H1 (cell line): ENCODE measurements around the gene ATG2B. TPM values are rescaled to one million over a fixed set of nuclear protein-coding genes. Genes with fewer than 3 reads are reported as not detected.

ENCODE experiments used
- CTCF ChIA-PET: fragments of 300-600 bp; sonication (Branson Sonifier 250); formaldehyde crosslinking; loops from one replicate; lab custom pipeline; 2021; ENCODE audit not compliant: partially characterized antibody; lab: Charles Lee
- POLR2A ChIA-PET: fragments of 300-600 bp; sonication (Branson Sonifier 250); formaldehyde crosslinking; loops from one replicate; lab custom pipeline; 2021; ENCODE audit warnings: inconsistent platforms; ENCODE audit not compliant: partially characterized antibody; lab: Charles Lee
- DNase-seq, 2 experiments: peaks; one replicate each; pipeline versions ENCODE4 v3.0.0 to v3.0.0-alpha.2; 2010 to 2022; ENCODE audit warnings: low spot score in 2 of 2, low read depth in 1 of 2, mixed read lengths in 1 of 2
- FAIRE-seq: peaks from 2 replicates; lab custom pipeline; 2011; peaks lifted over from hg19 to GRCh38; lab: Jason Lieb, UNC
- H2AFZ ChIP-seq: 2 replicates; pipeline ENCODE4 v1.8.1; 2012; ENCODE audit warnings: low read length, inconsistent platforms
- H2AK5ac ChIP-seq: 2 replicates; pipeline ENCODE4 v1.6.1; 2013; ENCODE audit warnings: low read depth, low read length
- H2BK120ac ChIP-seq: replicated peaks from 2 replicates; pipeline ENCODE3; 2013; ENCODE audit warnings: low read depth, low read length, inconsistent platforms
- H2BK12ac ChIP-seq: 2 replicates; pipeline ENCODE4 v1.6.1; 2013; ENCODE audit warnings: low read depth, low read length
- H2BK15ac ChIP-seq: 2 replicates; pipeline ENCODE4 v1.6.1; 2013; ENCODE audit warnings: low read length
- H2BK20ac ChIP-seq: 2 replicates; pipeline ENCODE4 v1.6.1; 2013; ENCODE audit warnings: low read length
- H2BK5ac ChIP-seq: 2 replicates; pipeline ENCODE4 v1.6.1; 2013; ENCODE audit warnings: low read depth, low read length
- H3K14ac ChIP-seq: 2 replicates; pipeline ENCODE4 v1.6.1; 2013; ENCODE audit warnings: inconsistent platforms; ENCODE audit not compliant: insufficient read length
- H3K18ac ChIP-seq: 2 replicates; pipeline ENCODE4 v1.6.1; 2013; ENCODE audit warnings: low read length; ENCODE audit errors: extremely low read depth
- H3K23ac ChIP-seq: 2 replicates; pipeline ENCODE4 v1.6.1; 2013; ENCODE audit warnings: inconsistent platforms; ENCODE audit not compliant: insufficient read length
- H3K23me2 ChIP-seq: 2 replicates; pipeline ENCODE4 v1.6.1; 2013; ENCODE audit warnings: low read depth, low read length
- H3K27ac ChIP-seq: 2 replicates; pipeline ENCODE4 v1.6.1; 2011; ENCODE audit warnings: low read depth, low read length, inconsistent platforms
- H3K27me3 ChIP-seq, 4 experiments: replicated peaks in 1 of 4; 1 replicate in 1 of 4; 2 replicates in 3 of 4; pipeline versions ENCODE4 v1.6.1 to v1.8.1; 2011 to 2013; ENCODE audit warnings: low read length in 3 of 4, mild to moderate bottlenecking in 3 of 4, inconsistent platforms in 2 of 4, mixed read lengths in 2 of 4, moderate library complexity in 1 of 4; ENCODE audit not compliant: control insufficient read depth in 3 of 4, insufficient read depth in 3 of 4; ENCODE audit errors: extremely low read depth in 1 of 4
- H3K36me3 ChIP-seq, 4 experiments: 2 replicates each; pipeline versions ENCODE4 v1.6.1 to v1.8.1; 2011 to 2013; ENCODE audit warnings: mild to moderate bottlenecking in 4 of 4, low read length in 3 of 4, moderate library complexity in 2 of 4, control low read depth in 1 of 4, inconsistent platforms in 1 of 4; ENCODE audit not compliant: insufficient read depth in 4 of 4, control insufficient read depth in 2 of 4
- H3K4ac ChIP-seq: replicated peaks from 2 replicates; pipeline ENCODE3; 2013; ENCODE audit warnings: low read length, low read depth, mixed read lengths, inconsistent platforms; ENCODE audit not compliant: insufficient read length
- H3K4me1 ChIP-seq, 4 experiments: replicated peaks in 1 of 4; 1 replicate in 1 of 4; 2 replicates in 3 of 4; pipeline versions ENCODE4 v1.6.1 to v1.8.1; 2011 to 2013; ENCODE audit warnings: low read length in 3 of 4, inconsistent platforms in 2 of 4, mixed read lengths in 1 of 4; ENCODE audit not compliant: insufficient read depth in 4 of 4, control insufficient read depth in 3 of 4
- H3K4me2 ChIP-seq, 2 experiments: 2 replicates each; pipeline versions ENCODE4 v1.6.1 to v1.8.1; 2011 to 2013; ENCODE audit warnings: low read depth in 2 of 2, low read length in 2 of 2, control low read depth in 1 of 2, inconsistent platforms in 1 of 2, mild to moderate bottlenecking in 1 of 2; ENCODE audit not compliant: insufficient read depth in 1 of 2
- H3K4me3 ChIP-seq, 4 experiments: fragments of 200-600, 300-600 bp in 1 of 4; sonication (generic), shearing (Covaris generic), sonication (Bioruptor Twin) in 1 of 4; 2 replicates each; pipeline versions ENCODE4 v1.5.1 to v1.8.1; 2011 to 2016; ENCODE audit warnings: low read length in 4 of 4, low read depth in 3 of 4, control low read depth in 2 of 4, inconsistent platforms in 2 of 4, mild to moderate bottlenecking in 2 of 4, mixed read lengths in 1 of 4, moderate library complexity in 1 of 4; ENCODE audit not compliant: insufficient read depth in 2 of 4; ENCODE audit errors: extremely low read depth in 1 of 4
- H3K56ac ChIP-seq: replicated peaks from 2 replicates; pipeline ENCODE3; 2013; ENCODE audit warnings: low read depth, mild to moderate bottlenecking, mixed read lengths, low read length, inconsistent platforms; ENCODE audit not compliant: insufficient read length
- H3K79me1 ChIP-seq: 2 replicates; pipeline ENCODE4 v1.6.1; 2013; ENCODE audit warnings: low read depth, low read length, control low read depth
- H3K79me2 ChIP-seq, 2 experiments: 2 replicates each; pipeline versions ENCODE4 v1.6.1 to v1.8.1; 2012 to 2013; ENCODE audit warnings: low read length in 2 of 2, mild to moderate bottlenecking in 2 of 2, inconsistent platforms in 1 of 2; ENCODE audit not compliant: insufficient read depth in 2 of 2, control insufficient read depth in 1 of 2
- H3K9ac ChIP-seq, 4 experiments: replicated peaks in 1 of 4; 1 replicate in 1 of 4; 2 replicates in 3 of 4; pipeline versions ENCODE4 v1.6.1 to v1.8.1; 2011 to 2013; ENCODE audit warnings: low read depth in 3 of 4, low read length in 3 of 4, control low read depth in 2 of 4, mild to moderate bottlenecking in 2 of 4, moderate library complexity in 2 of 4, inconsistent platforms in 1 of 4; ENCODE audit errors: extremely low read depth in 1 of 4
- H3K9me3 ChIP-seq, 2 experiments: 2 replicates each; pipeline versions ENCODE4 v1.6.1 to v1.8.1; 2012 to 2013; ENCODE audit warnings: mild to moderate bottlenecking in 2 of 2, moderate library complexity in 2 of 2, control low read depth in 1 of 2, inconsistent platforms in 1 of 2, low read depth in 1 of 2, low read length in 1 of 2, mixed read lengths in 1 of 2; ENCODE audit not compliant: insufficient read depth in 2 of 2
- H4K20me1 ChIP-seq, 2 experiments: replicated peaks in 1 of 2; 2 replicates each; pipeline versions ENCODE3 to v1.8.1; 2011 to 2013; ENCODE audit warnings: inconsistent platforms in 2 of 2, low read length in 2 of 2, mild to moderate bottlenecking in 1 of 2; ENCODE audit not compliant: insufficient read depth in 2 of 2, control insufficient read depth in 1 of 2
- H4K5ac ChIP-seq: 2 replicates; pipeline ENCODE4 v1.6.1; 2013; ENCODE audit warnings: low read length, low read depth, mixed read lengths, inconsistent platforms; ENCODE audit not compliant: insufficient read length
- H4K8ac ChIP-seq: 2 replicates; pipeline ENCODE4 v1.8.0; 2013; ENCODE audit warnings: mild to moderate bottlenecking, moderate library complexity, low read length, inconsistent platforms; ENCODE audit not compliant: insufficient read depth; ENCODE audit errors: extremely low read depth
- H4K91ac ChIP-seq: replicated peaks from 2 replicates; pipeline ENCODE3; 2013; ENCODE audit warnings: low read length, mixed read lengths, inconsistent platforms; ENCODE audit not compliant: insufficient read length
- CEBPB ChIP-seq: IDR thresholded peaks from 2 replicates; pipeline ENCODE4 v1.6.1; 2012; ENCODE audit warnings: low read depth, low read length
- EP300 ChIP-seq, 2 experiments: IDR thresholded peaks; 1 replicate in 1 of 2; 2 replicates in 1 of 2; pipeline ENCODE4 v1.6.1; 2011 to 2012; ENCODE audit warnings: low read depth in 2 of 2, low read length in 2 of 2, mild to moderate bottlenecking in 2 of 2, borderline replicate concordance in 1 of 2, inconsistent platforms in 1 of 2, moderate library complexity in 1 of 2
- JUN ChIP-seq: IDR thresholded peaks from 2 replicates; pipeline ENCODE4 v1.6.1; 2011; ENCODE audit warnings: low read depth, mild to moderate bottlenecking, improper control_type of control experiment, low read length
- KDM1A ChIP-seq: fragments of 200-600, 300-600 bp; sonication (generic); IDR thresholded peaks from 2 replicates; pipeline ENCODE4 v1.7.1; 2016; ENCODE audit warnings: mild to moderate bottlenecking, low read length, borderline replicate concordance
- POU5F1 ChIP-seq: IDR thresholded peaks from 2 replicates; pipeline ENCODE4 v1.6.1; 2011; ENCODE audit warnings: low read depth, mild to moderate bottlenecking, low read length, moderate library complexity
- RNF2 ChIP-seq: fragments of 200-900, 300-1000 bp; sonication (generic); IDR thresholded peaks from 2 replicates; pipeline ENCODE4 v1.7.1; 2016; ENCODE audit warnings: borderline replicate concordance, low read depth, mild to moderate bottlenecking, antibody characterized with exemption, low read length; ENCODE audit not compliant: poor library complexity, severe bottlenecking; ENCODE audit errors: missing control alignments
- SIX5 ChIP-seq: IDR thresholded peaks from 2 replicates; pipeline ENCODE4 v1.6.1; 2011; ENCODE audit warnings: mild to moderate bottlenecking, low read depth, low read length
- TAF1 ChIP-seq: IDR thresholded peaks from 2 replicates; pipeline ENCODE4 v1.6.1; 2011; ENCODE audit warnings: mild to moderate bottlenecking, low read depth, low read length
- TEAD4 ChIP-seq: IDR thresholded peaks from 2 replicates; pipeline ENCODE4 v1.6.1; 2012; ENCODE audit warnings: low read depth, low read length, inconsistent platforms, mixed read lengths
- ZNF274 ChIP-seq: IDR thresholded peaks from 2 replicates; pipeline ENCODE4 v1.7.0; 2012; ENCODE audit warnings: low read length, borderline replicate concordance; ENCODE audit errors: extremely low read depth
- WGBS, 2 experiments: shearing (Covaris generic) in 1 of 2; methylation state at CpG; one replicate each; pipeline versions ENCODE4 v1.1.6 to v1.1.7; 2013 to 2015; ENCODE audit warnings: low lambda C conversion rate in 2 of 2, mixed read lengths in 2 of 2, inconsistent platforms in 1 of 2, low coverage in 1 of 2, missing lambda C conversion rate in 1 of 2; ENCODE audit not compliant: insufficient replicate concordance in 2 of 2, insufficient coverage in 1 of 2, insufficient read length in 1 of 2; ENCODE audit errors: extremely low coverage in 1 of 2, missing lambda C conversion rate in 1 of 2; 5-methylcytosine and 5-hydroxymethylcytosine counted together
- polyA plus RNA-seq, 7 experiments: library from polyadenylated mRNA; depleted of rRNA in 3 of 7; stranded (reverse) in 5 of 7; unstranded in 2 of 7; fragments of >200 nt in 5 of 7; fragments of 200-250 nt in 2 of 7; gene quantifications; 1 replicate in 5 of 7; 2 replicates in 1 of 7; 4 replicates in 1 of 7; pipeline versions ENCODE4 v1.2.1 to v1.2.3, GENCODE V29; 2011 to 2013; ENCODE audit warnings: missing spikeins in 2 of 7, mixed read lengths in 2 of 7
- total RNA-seq: library from RNA; stranded (reverse); fragmentation: NEBNext Ultra II Directional; extraction: Animal tissue kit (Norgen Biotek cat#: 25700); gene quantifications from 2 replicates; pipeline ENCODE4 v1.2.1, GENCODE V29; 2021
- TF ChIP-seq, protein P1 (sequence below): IDR thresholded peaks from 2 replicates; pipeline ENCODE4 v1.6.1; 2012; ENCODE audit warnings: low read length, inconsistent platforms

Gene ATG2B
- total and polyA plus RNA-seq, 2 of the 8 experiments (the other 6 are each of a cell fraction or from before 2014, with no cell fraction given), result 4.6 to 14.4 TPM

DNA sequence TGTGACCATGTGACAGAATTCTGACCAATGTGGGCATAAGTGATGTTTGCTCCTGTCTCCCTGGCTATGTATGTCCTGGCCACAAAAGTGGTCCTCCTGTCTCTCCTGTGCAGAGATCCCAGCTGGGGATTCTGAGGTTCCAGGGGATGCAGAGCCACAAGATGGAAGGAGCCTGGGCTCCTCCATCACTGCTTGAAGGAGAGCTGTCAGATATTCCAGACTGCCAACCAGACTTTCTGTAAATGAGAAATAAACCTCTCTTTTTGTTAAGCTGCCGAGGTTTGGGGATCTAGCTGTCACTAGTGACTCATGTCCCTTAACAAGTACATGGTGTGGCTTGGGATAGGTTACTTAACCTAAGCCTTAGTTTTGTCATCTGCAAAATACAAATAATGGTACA lies 85.3 kb downstream of the ATG2B start:
- Histone ChIP-seq H3K9ac (no peak overlapping the region), H4K91ac (no peak overlapping the region), H4K20me1 (no peaks in the 10 kb centered on the region), H2BK5ac (no peak overlapping the region), H3K27me3 (no peaks in the 10 kb centered on the region), H2BK12ac (no peak overlapping the region), H3K27ac (no peak overlapping the region), H3K4me1 (peaks cover 0 to 6% (median 2%) of the 10 kb centered on the region in 4 experiments; a peak in 2 of 7 replicates), H3K4me2 (no peak overlapping the region), H3K56ac (no peak overlapping the region), H3K4ac (no peak overlapping the region), H3K14ac (no peak overlapping the region), H3K23me2 (no peaks in the 10 kb centered on the region), H2BK20ac (no peak overlapping the region), H3K9me3 (peaks cover 4 to 6% of the 10 kb centered on the region in 2 experiments; a peak in 3 of 4 replicates), H3K79me1 (no peaks in the 10 kb centered on the region), H2AFZ (no peak overlapping the region), H3K79me2 (no peaks in the 10 kb centered on the region), H2AK5ac (no peak overlapping the region), H4K5ac (no peak overlapping the region), H4K8ac (no peak overlapping the region), H3K18ac (no peak overlapping the region), H2BK120ac (no peak overlapping the region), H2BK15ac (no peak overlapping the region), H3K4me3 (no peak overlapping the region), H3K23ac (no peak overlapping the region), H3K36me3 (no peaks in the 10 kb centered on the region; a peak in 2 of 8 replicates)
- ChIA-PET CTCF (interaction anchor here (0.7 to 12.6 kb wide), 5 partner anchors 12 to 174 kb away, joined by 3 to 268 read pairs (median 3); no protein-coding TSS in a partner anchor), POLR2A (no interaction called here)
- WGBS, 2 experiments, result 91% methylated on average over 1 of the region's 1 CpG; no CpG with 5 or more reads in 1 of the 2 experiments
- no peak for FAIRE-seq
- DNase-seq, result no peak
- no peak for TF ChIP-seq EP300 (IDR thresholded peaks at IDR 0.05; ENCODE audit: borderline replicate concordance in 1 of 2, low read depth in 2 of 2, low read length in 2 of 2)
- no peak for TF ChIP-seq TEAD4
- TF ChIP-seq TAF1, result no peak
- no peak for TF ChIP-seq ZNF274
- TF ChIP-seq SIX5, result no peak
- TF ChIP-seq CEBPB, result no peak
- no peak for TF ChIP-seq POU5F1
- TF ChIP-seq, protein P1, sequence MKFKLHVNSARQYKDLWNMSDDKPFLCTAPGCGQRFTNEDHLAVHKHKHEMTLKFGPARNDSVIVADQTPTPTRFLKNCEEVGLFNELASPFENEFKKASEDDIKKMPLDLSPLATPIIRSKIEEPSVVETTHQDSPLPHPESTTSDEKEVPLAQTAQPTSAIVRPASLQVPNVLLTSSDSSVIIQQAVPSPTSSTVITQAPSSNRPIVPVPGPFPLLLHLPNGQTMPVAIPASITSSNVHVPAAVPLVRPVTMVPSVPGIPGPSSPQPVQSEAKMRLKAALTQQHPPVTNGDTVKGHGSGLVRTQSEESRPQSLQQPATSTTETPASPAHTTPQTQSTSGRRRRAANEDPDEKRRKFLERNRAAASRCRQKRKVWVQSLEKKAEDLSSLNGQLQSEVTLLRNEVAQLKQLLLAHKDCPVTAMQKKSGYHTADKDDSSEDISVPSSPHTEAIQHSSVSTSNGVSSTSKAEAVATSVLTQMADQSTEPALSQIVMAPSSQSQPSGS, result no peak
- TF ChIP-seq RNF2, result no peak
- no peak for TF ChIP-seq KDM1A
- TF ChIP-seq JUN, result no peak
